Measurements from ENCODE around the gene IQGAP1. TPM values are rescaled to one million over a fixed set of nuclear protein-coding genes. Genes with fewer than 3 reads are reported as not detected.

Gene IQGAP1
- total RNA-seq, 1 experiment from 2014 or later: 72.4 TPM

GRCh38 chr15:90487186-90487585, 99.1 kb downstream of the IQGAP1 start:
- no peaks in the 10 kb centered on the region for H3K4me1 Mint-ChIP-seq
- Histone ChIP-seq H3K23ac (ENCODE audit: insufficient read length, low read depth, low read length) (no peak overlapping the region), H3K9ac (ENCODE audit: extremely low read depth, insufficient read length, low read length) (no peak overlapping the region), H2BK12ac (ENCODE audit: insufficient read length, low read depth, low read length) (no peak overlapping the region), H4K91ac (ENCODE audit: insufficient read length, low read depth, low read length) (no peak overlapping the region), H3K4me2 (ENCODE audit: insufficient read depth, insufficient read length, low read length) (no peak overlapping the region), H2AFZ (ENCODE audit: low read length) (no peak overlapping the region), H2AK5ac (ENCODE audit: insufficient read length, low read length) (no peak overlapping the region), H4K5ac (ENCODE audit: insufficient read length, low read depth, low read length) (no peak overlapping the region), H3K4me1 (ENCODE audit: insufficient read depth, low read length) (no peaks in the 10 kb centered on the region), H2BK20ac (ENCODE audit: low read depth, low read length, poor library complexity, severe bottlenecking) (no peak overlapping the region), H3K14ac (ENCODE audit: insufficient read depth, low read length) (no peak overlapping the region), H3K4ac (ENCODE audit: low read depth, low read length) (no peak overlapping the region), H3K9me3 (ENCODE audit: control insufficient read depth, low read depth, low read length) (no peaks in the 10 kb centered on the region), H3T11ph (ENCODE audit: low read length) (no peak overlapping the region), H3K23me2 (ENCODE audit: insufficient read length, low read depth, low read length, poor library complexity, severe bottlenecking) (no peaks in the 10 kb centered on the region), H2BK120ac (ENCODE audit: low read depth, low read length, poor library complexity, severe bottlenecking) (no peak overlapping the region), H3K56ac (ENCODE audit: insufficient read length, low read depth, low read length) (no peak overlapping the region), H2BK15ac (ENCODE audit: low read depth, low read length) (no peak overlapping the region), H3K79me2 (ENCODE audit: insufficient read depth, low read length) (no peaks in the 10 kb centered on the region), H4K8ac (replicated peaks; ENCODE audit: insufficient read length, low read depth, low read length) (no peak overlapping the region), H3K27me3 (ENCODE audit: insufficient read depth, low read length) (no peaks in the 10 kb centered on the region), H3K27ac (ENCODE audit: insufficient read length, low read depth, low read length) (no peak overlapping the region), H3K18ac (ENCODE audit: insufficient read length, low read depth, low read length) (no peak overlapping the region), H2BK5ac (ENCODE audit: insufficient read length, low read length) (no peak overlapping the region), H3K79me1 (ENCODE audit: insufficient read depth, low read depth, low read length, poor library complexity, severe bottlenecking) (no peaks in the 10 kb centered on the region), H4K20me1 (ENCODE audit: control insufficient read depth, insufficient read depth, insufficient read length) (no peaks in the 10 kb centered on the region)
- no peaks in the 10 kb centered on the region for H3K9me3 Mint-ChIP-seq
- H3K27me3 Mint-ChIP-seq (ENCODE audit: low read depth): no peaks in the 10 kb centered on the region
- H3K36me3 Mint-ChIP-seq (ENCODE audit: insufficient read depth in 1 of 3, low read depth in 3 of 3): peaks cover 29 to 72% (median 61%) of the 10 kb centered on the region in 3 experiments; a peak in 6 of 7 replicates
- TF ChIP-seq, protein P1, sequence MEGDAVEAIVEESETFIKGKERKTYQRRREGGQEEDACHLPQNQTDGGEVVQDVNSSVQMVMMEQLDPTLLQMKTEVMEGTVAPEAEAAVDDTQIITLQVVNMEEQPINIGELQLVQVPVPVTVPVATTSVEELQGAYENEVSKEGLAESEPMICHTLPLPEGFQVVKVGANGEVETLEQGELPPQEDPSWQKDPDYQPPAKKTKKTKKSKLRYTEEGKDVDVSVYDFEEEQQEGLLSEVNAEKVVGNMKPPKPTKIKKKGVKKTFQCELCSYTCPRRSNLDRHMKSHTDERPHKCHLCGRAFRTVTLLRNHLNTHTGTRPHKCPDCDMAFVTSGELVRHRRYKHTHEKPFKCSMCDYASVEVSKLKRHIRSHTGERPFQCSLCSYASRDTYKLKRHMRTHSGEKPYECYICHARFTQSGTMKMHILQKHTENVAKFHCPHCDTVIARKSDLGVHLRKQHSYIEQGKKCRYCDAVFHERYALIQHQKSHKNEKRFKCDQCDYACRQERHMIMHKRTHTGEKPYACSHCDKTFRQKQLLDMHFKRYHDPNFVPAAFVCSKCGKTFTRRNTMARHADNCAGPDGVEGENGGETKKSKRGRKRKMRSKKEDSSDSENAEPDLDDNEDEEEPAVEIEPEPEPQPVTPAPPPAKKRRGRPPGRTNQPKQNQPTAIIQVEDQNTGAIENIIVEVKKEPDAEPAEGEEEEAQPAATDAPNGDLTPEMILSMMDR (conservative IDR thresholded peaks at IDR 0.05): no peak
- no peak overlapping the region for H3K27ac Mint-ChIP-seq
- no peak overlapping the region for H3K4me3 Mint-ChIP-seq
- DNase-seq: no peak
- no CpG with 5 or more reads among the region's 8 CpGs for WGBS (ENCODE audit: extremely low coverage, insufficient read length, low lambda C conversion rate)

Data from H9 (cell line).